WTC11 (cell line): ENCODE results near the gene NAA40. TPM values are rescaled to one million over a fixed set of nuclear protein-coding genes. Genes with fewer than 3 reads are reported as not detected.

Source experiments
- ATAC-seq: fragments of 200-7000 bp; cut with Tn5 transposase; 2 replicates; pipeline ENCODE4 v1.10.0; 2021; ENCODE audit warnings: mild to moderate bottlenecking, moderate library complexity
- CTCF ChIA-PET: fragments of 300-600 bp; sonication (Branson Sonifier 250); formaldehyde crosslinking; loops from one replicate; lab custom pipeline; 2021; ENCODE audit warnings: antibody characterized with exemption; lab: Charles Lee
- POLR2A ChIA-PET: fragments of 350-600 bp; sonication (Branson Sonifier 250); formaldehyde crosslinking; loops from one replicate; lab custom pipeline; 2021; ENCODE audit warnings: antibody characterized with exemption; lab: Charles Lee
- DNase-seq: peaks from one replicate; pipeline ENCODE4 v3.0.0; 2021; ENCODE audit warnings: low spot score
- H3K27ac Mint-ChIP-seq: 2 replicates; pipeline ENCODE4 v1.8.0; 2021; ENCODE audit warnings: mixed read lengths
- H3K27me3 Mint-ChIP-seq: 2 replicates; pipeline ENCODE4 v1.8.0; 2021; ENCODE audit warnings: low read depth, mild to moderate bottlenecking, moderate library complexity, mixed read lengths
- H3K36me3 Mint-ChIP-seq: 2 replicates; pipeline ENCODE4 v1.8.0; 2021; ENCODE audit warnings: mixed read lengths
- H3K4me1 Mint-ChIP-seq: 2 replicates; pipeline ENCODE4 v1.8.0; 2022; ENCODE audit warnings: mixed read lengths
- H3K4me3 Mint-ChIP-seq: 2 replicates; pipeline ENCODE4 v1.8.0; 2021; ENCODE audit warnings: mild to moderate bottlenecking, moderate library complexity, mixed read lengths
- H3K9me3 Mint-ChIP-seq: 2 replicates; pipeline ENCODE4 v1.8.0; 2021; ENCODE audit warnings: mixed read lengths
- CBFB ChIP-seq: sonication (generic); formaldehyde crosslinking; IDR thresholded peaks from 2 replicates; pipeline ENCODE4 v1.8.1; 2022; ENCODE audit warnings: mild to moderate bottlenecking, low read depth, missing genetic modification reagents
- CREM ChIP-seq: sonication (generic); formaldehyde crosslinking; IDR thresholded peaks from 2 replicates; pipeline ENCODE4 v1.8.1; 2022; ENCODE audit warnings: mild to moderate bottlenecking, missing genetic modification reagents, moderate library complexity
- ESRRA ChIP-seq: sonication (generic); formaldehyde crosslinking; IDR thresholded peaks from 2 replicates; pipeline ENCODE4 v1.8.1; 2022; ENCODE audit warnings: mild to moderate bottlenecking, missing genetic modification reagents, borderline replicate concordance
- ETV6 ChIP-seq: sonication (generic); formaldehyde crosslinking; IDR thresholded peaks from 2 replicates; pipeline ENCODE4 v1.8.1; 2022; ENCODE audit warnings: mild to moderate bottlenecking, missing genetic modification reagents
- FOXJ3 ChIP-seq: sonication (generic); formaldehyde crosslinking; IDR thresholded peaks from 2 replicates; pipeline ENCODE4 v1.9.0; 2021; ENCODE audit warnings: missing genetic modification reagents, mild to moderate bottlenecking, borderline replicate concordance
- FOXK1 ChIP-seq: sonication (generic); formaldehyde crosslinking; IDR thresholded peaks from 2 replicates; pipeline ENCODE4 v1.8.0; 2022; ENCODE audit warnings: mild to moderate bottlenecking, moderate library complexity, missing genetic modification reagents
- FOXP1 ChIP-seq: sonication (generic); formaldehyde crosslinking; IDR thresholded peaks from 2 replicates; pipeline ENCODE4 v1.8.0; 2022; ENCODE audit warnings: missing genetic modification reagents, mild to moderate bottlenecking, moderate library complexity, borderline replicate concordance
- MYBL2 ChIP-seq: sonication (generic); formaldehyde crosslinking; IDR thresholded peaks from 2 replicates; pipeline ENCODE4 v1.8.1; 2023; ENCODE audit warnings: mild to moderate bottlenecking, moderate library complexity, missing genetic modification reagents
- SMAD3 ChIP-seq: sonication (generic); formaldehyde crosslinking; IDR thresholded peaks from 2 replicates; pipeline ENCODE4 v1.8.0; 2022; ENCODE audit warnings: missing genetic modification reagents, mild to moderate bottlenecking, borderline replicate concordance
- TCF7 ChIP-seq: sonication (generic); formaldehyde crosslinking; IDR thresholded peaks from 2 replicates; pipeline ENCODE4 v1.8.0; 2022; ENCODE audit warnings: mild to moderate bottlenecking, low read depth, missing genetic modification reagents, moderate library complexity
- ZNF138 ChIP-seq: sonication (generic); formaldehyde crosslinking; conservative IDR thresholded peaks from 2 replicates; pipeline ENCODE4 v1.8.1; 2022; ENCODE audit warnings: mild to moderate bottlenecking, moderate library complexity, missing genetic modification reagents
- ZNF423 ChIP-seq: fragments of 250-450 bp; sonication (Bioruptor Pico); IDR thresholded peaks from 2 replicates; pipeline ENCODE4 v2.1.2; 2022; ENCODE audit warnings: mild to moderate bottlenecking, moderate library complexity
- total RNA-seq: library from RNA; stranded (reverse); gene quantifications from 3 replicates; pipeline ENCODE4 v1.2.3, GENCODE V29; 2021
- TF ChIP-seq, protein P1 (sequence below): sonication (generic); formaldehyde crosslinking; IDR thresholded peaks from 2 replicates; pipeline ENCODE4 v1.8.1; 2023; ENCODE audit warnings: mild to moderate bottlenecking, missing genetic modification reagents, moderate library complexity
- TF ChIP-seq, protein P2 (sequence below): sonication (generic); formaldehyde crosslinking; conservative IDR thresholded peaks from 2 replicates; pipeline ENCODE4 v1.8.1; 2022; ENCODE audit warnings: mild to moderate bottlenecking, missing genetic modification reagents
- TF ChIP-seq, protein P3 (sequence below): sonication (generic); formaldehyde crosslinking; IDR thresholded peaks from 2 replicates; pipeline ENCODE4 v1.8.1; 2023; ENCODE audit warnings: mild to moderate bottlenecking, missing genetic modification reagents
- TF ChIP-seq, protein P4 (sequence below): sonication (generic); formaldehyde crosslinking; conservative IDR thresholded peaks from 2 replicates; pipeline ENCODE4 v1.8.1; 2023; ENCODE audit warnings: mild to moderate bottlenecking, low read depth, missing genetic modification reagents, moderate library complexity
- TF ChIP-seq, protein P5 (sequence below): sonication (generic); formaldehyde crosslinking; IDR thresholded peaks from 2 replicates; pipeline ENCODE4 v1.8.1; 2023; ENCODE audit warnings: mild to moderate bottlenecking, missing genetic modification reagents
- TF ChIP-seq, protein P6 (sequence below): sonication (generic); formaldehyde crosslinking; IDR thresholded peaks from 2 replicates; pipeline ENCODE4 v1.8.1; 2023; ENCODE audit warnings: mild to moderate bottlenecking, missing genetic modification reagents, borderline replicate concordance
- TF ChIP-seq, protein P7 (sequence below): sonication (generic); formaldehyde crosslinking; IDR thresholded peaks from 2 replicates; pipeline ENCODE4 v1.8.1; 2022; ENCODE audit warnings: mild to moderate bottlenecking, missing genetic modification reagents, moderate library complexity, borderline replicate concordance
- TF ChIP-seq, protein P8 (sequence below): fragments of 250-450 bp; sonication (Bioruptor Pico); IDR thresholded peaks from 2 replicates; pipeline ENCODE4 v2.1.2; 2022; ENCODE audit warnings: mild to moderate bottlenecking, moderate library complexity
- TF ChIP-seq, protein P9 (sequence below): sonication (generic); formaldehyde crosslinking; IDR thresholded peaks from 2 replicates; pipeline ENCODE4 v1.8.1; 2023; ENCODE audit warnings: mild to moderate bottlenecking, missing genetic modification reagents, moderate library complexity

Gene NAA40
- total RNA-seq, 1 experiment from 2014 or later, result 31.8 TPM

DNA sequence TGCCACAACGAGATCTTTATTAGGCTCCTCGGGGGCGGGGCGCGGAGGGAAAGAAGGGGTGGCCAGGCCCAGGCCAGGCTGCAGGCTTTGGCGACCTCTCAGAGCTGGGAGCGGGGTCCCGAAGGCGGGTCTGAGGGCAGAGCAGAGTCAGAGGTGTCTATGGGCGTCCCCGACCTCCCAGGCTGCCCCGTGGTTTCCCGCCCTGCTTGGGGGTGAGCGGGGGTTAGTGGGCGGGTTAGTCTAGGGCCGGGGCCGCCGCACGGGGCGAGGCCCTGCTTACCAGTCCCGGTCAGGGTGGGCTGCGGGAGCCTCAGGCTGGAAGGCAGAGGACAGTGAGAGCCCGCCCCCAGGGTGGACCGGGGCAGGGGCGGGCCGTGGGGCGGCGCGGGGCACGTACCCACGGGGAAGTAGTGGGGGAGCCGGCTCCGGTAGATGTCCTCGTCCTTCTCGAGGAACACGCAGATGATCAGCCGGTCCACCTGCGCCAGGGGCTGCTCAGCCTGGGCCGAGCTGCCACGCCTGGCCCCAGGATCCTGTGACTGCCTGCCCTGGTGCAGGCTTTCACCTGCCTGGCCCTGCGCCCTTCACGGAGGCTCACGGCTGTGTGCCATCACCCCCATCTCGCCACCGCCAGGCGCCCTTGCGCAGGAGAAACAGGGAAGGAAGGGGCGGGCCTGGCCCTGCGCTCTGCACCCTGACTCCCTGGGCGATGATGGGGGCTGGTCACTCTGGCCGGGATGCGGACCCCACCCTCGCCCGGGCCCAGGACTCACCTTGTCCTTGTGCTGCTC lies 60.0 kb downstream of the NAA40 start:
- Mint-ChIP-seq H3K4me1 (peaks cover 9% of the 10 kb centered on the region), H3K27ac (peak overlapping the region; percentile 76; the same call in 1 of the 2 replicates), H3K27me3 (peaks cover 28% of the 10 kb centered on the region), H3K4me3 (peak overlapping the region; percentile 64), H3K36me3 (peaks cover 19% of the 10 kb centered on the region), H3K9me3 (no peaks in the 10 kb centered on the region)
- DNase-seq, result peak; percentile 70
- ChIA-PET POLR2A (interaction anchor here (1.0 to 1.7 kb wide), 3 partner anchors 18 to 79 kb away, joined by 3 to 4 read pairs (median 4); no protein-coding TSS in a partner anchor), CTCF (interaction anchor here (0.7 to 5.4 kb wide), 38 partner anchors 8 to 1075 kb away, joined by 3 to 75 read pairs (median 4); partner anchors contain the start of genes FLRT1, MARK2, PRDX5 and TRMT112)
- peak; percentile 52 for ATAC-seq
- TF ChIP-seq SMAD3 (no peak), FOXK1 (CRISPR knock-in tag) (0 out of 2 replicates have a peak, but pooled peaks have one; percentile 17), FOXP1 (CRISPR knock-in tag) (0 out of 2 replicates have a peak, but pooled peaks have one; percentile 20), ZNF138 (CRISPR knock-in tag) (no peak), CBFB (CRISPR knock-in tag) (no peak), MYBL2 (no peak), ETV6 (CRISPR knock-in tag) (no peak), ZNF423 (CRISPR knock-in tag) (no peak), TCF7 (CRISPR knock-in tag) (no peak), CREM (no peak), FOXJ3 (no peak), ESRRA (CRISPR knock-in tag) (no peak)
- TF ChIP-seq, protein P1, sequence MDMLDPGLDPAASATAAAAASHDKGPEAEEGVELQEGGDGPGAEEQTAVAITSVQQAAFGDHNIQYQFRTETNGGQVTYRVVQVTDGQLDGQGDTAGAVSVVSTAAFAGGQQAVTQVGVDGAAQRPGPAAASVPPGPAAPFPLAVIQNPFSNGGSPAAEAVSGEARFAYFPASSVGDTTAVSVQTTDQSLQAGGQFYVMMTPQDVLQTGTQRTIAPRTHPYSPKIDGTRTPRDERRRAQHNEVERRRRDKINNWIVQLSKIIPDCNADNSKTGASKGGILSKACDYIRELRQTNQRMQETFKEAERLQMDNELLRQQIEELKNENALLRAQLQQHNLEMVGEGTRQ (CRISPR knock-in tag), result no peak
- TF ChIP-seq, protein P2, sequence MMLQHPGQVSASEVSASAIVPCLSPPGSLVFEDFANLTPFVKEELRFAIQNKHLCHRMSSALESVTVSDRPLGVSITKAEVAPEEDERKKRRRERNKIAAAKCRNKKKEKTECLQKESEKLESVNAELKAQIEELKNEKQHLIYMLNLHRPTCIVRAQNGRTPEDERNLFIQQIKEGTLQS (CRISPR knock-in tag), result no peak
- TF ChIP-seq, protein P3, sequence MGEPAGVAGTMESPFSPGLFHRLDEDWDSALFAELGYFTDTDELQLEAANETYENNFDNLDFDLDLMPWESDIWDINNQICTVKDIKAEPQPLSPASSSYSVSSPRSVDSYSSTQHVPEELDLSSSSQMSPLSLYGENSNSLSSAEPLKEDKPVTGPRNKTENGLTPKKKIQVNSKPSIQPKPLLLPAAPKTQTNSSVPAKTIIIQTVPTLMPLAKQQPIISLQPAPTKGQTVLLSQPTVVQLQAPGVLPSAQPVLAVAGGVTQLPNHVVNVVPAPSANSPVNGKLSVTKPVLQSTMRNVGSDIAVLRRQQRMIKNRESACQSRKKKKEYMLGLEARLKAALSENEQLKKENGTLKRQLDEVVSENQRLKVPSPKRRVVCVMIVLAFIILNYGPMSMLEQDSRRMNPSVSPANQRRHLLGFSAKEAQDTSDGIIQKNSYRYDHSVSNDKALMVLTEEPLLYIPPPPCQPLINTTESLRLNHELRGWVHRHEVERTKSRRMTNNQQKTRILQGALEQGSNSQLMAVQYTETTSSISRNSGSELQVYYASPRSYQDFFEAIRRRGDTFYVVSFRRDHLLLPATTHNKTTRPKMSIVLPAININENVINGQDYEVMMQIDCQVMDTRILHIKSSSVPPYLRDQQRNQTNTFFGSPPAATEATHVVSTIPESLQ (CRISPR knock-in tag), result no peak
- TF ChIP-seq, protein P4, sequence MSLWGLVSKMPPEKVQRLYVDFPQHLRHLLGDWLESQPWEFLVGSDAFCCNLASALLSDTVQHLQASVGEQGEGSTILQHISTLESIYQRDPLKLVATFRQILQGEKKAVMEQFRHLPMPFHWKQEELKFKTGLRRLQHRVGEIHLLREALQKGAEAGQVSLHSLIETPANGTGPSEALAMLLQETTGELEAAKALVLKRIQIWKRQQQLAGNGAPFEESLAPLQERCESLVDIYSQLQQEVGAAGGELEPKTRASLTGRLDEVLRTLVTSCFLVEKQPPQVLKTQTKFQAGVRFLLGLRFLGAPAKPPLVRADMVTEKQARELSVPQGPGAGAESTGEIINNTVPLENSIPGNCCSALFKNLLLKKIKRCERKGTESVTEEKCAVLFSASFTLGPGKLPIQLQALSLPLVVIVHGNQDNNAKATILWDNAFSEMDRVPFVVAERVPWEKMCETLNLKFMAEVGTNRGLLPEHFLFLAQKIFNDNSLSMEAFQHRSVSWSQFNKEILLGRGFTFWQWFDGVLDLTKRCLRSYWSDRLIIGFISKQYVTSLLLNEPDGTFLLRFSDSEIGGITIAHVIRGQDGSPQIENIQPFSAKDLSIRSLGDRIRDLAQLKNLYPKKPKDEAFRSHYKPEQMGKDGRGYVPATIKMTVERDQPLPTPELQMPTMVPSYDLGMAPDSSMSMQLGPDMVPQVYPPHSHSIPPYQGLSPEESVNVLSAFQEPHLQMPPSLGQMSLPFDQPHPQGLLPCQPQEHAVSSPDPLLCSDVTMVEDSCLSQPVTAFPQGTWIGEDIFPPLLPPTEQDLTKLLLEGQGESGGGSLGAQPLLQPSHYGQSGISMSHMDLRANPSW (CRISPR knock-in tag), result no peak
- TF ChIP-seq, protein P5, sequence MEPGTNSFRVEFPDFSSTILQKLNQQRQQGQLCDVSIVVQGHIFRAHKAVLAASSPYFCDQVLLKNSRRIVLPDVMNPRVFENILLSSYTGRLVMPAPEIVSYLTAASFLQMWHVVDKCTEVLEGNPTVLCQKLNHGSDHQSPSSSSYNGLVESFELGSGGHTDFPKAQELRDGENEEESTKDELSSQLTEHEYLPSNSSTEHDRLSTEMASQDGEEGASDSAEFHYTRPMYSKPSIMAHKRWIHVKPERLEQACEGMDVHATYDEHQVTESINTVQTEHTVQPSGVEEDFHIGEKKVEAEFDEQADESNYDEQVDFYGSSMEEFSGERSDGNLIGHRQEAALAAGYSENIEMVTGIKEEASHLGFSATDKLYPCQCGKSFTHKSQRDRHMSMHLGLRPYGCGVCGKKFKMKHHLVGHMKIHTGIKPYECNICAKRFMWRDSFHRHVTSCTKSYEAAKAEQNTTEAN, result no peak
- TF ChIP-seq, protein P6, sequence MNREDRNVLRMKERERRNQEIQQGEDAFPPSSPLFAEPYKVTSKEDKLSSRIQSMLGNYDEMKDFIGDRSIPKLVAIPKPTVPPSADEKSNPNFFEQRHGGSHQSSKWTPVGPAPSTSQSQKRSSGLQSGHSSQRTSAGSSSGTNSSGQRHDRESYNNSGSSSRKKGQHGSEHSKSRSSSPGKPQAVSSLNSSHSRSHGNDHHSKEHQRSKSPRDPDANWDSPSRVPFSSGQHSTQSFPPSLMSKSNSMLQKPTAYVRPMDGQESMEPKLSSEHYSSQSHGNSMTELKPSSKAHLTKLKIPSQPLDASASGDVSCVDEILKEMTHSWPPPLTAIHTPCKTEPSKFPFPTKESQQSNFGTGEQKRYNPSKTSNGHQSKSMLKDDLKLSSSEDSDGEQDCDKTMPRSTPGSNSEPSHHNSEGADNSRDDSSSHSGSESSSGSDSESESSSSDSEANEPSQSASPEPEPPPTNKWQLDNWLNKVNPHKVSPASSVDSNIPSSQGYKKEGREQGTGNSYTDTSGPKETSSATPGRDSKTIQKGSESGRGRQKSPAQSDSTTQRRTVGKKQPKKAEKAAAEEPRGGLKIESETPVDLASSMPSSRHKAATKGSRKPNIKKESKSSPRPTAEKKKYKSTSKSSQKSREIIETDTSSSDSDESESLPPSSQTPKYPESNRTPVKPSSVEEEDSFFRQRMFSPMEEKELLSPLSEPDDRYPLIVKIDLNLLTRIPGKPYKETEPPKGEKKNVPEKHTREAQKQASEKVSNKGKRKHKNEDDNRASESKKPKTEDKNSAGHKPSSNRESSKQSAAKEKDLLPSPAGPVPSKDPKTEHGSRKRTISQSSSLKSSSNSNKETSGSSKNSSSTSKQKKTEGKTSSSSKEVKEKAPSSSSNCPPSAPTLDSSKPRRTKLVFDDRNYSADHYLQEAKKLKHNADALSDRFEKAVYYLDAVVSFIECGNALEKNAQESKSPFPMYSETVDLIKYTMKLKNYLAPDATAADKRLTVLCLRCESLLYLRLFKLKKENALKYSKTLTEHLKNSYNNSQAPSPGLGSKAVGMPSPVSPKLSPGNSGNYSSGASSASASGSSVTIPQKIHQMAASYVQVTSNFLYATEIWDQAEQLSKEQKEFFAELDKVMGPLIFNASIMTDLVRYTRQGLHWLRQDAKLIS, result no peak
- TF ChIP-seq, protein P7, sequence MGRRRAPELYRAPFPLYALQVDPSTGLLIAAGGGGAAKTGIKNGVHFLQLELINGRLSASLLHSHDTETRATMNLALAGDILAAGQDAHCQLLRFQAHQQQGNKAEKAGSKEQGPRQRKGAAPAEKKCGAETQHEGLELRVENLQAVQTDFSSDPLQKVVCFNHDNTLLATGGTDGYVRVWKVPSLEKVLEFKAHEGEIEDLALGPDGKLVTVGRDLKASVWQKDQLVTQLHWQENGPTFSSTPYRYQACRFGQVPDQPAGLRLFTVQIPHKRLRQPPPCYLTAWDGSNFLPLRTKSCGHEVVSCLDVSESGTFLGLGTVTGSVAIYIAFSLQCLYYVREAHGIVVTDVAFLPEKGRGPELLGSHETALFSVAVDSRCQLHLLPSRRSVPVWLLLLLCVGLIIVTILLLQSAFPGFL (CRISPR knock-in tag), result no peak
- TF ChIP-seq, protein P8, sequence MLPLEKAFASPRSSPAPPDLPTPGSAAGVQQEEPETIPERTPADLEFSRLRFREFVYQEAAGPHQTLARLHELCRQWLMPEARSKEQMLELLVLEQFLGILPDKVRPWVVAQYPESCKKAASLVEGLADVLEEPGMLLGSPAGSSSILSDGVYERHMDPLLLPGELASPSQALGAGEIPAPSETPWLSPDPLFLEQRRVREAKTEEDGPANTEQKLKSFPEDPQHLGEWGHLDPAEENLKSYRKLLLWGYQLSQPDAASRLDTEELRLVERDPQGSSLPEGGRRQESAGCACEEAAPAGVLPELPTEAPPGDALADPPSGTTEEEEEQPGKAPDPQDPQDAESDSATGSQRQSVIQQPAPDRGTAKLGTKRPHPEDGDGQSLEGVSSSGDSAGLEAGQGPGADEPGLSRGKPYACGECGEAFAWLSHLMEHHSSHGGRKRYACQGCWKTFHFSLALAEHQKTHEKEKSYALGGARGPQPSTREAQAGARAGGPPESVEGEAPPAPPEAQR, result no peak
- TF ChIP-seq, protein P9, sequence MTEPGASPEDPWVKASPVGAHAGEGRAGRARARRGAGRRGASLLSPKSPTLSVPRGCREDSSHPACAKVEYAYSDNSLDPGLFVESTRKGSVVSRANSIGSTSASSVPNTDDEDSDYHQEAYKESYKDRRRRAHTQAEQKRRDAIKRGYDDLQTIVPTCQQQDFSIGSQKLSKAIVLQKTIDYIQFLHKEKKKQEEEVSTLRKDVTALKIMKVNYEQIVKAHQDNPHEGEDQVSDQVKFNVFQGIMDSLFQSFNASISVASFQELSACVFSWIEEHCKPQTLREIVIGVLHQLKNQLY (CRISPR knock-in tag), result no peak
